ENCODE measurements around the gene FOXN3. TPM values are rescaled to one million over a fixed set of nuclear protein-coding genes. Genes with fewer than 3 reads are reported as not detected.

FOXN3 gene
- polyA plus RNA-seq, 1 experiment, result 46.5 TPM

GRCh38 chr14:89292579-89293313 is 124.3 kb downstream of the FOXN3 start:
- CTCF ChIA-PET, result no interaction called here
- DNase-seq (ENCODE audit: low read depth, low spot score), result no peak

GRCh38 chr14:89291351-89291940 is 125.6 kb downstream of the FOXN3 start:
- CTCF ChIA-PET, result no interaction called here
- no peak overlapping the region for H3K27ac ChIP-seq (ENCODE audit: low read depth, low read length)
- H3K9me3 ChIP-seq (ENCODE audit: control insufficient read depth, insufficient read depth, low read length), result no peaks in the 10 kb centered on the region
- H3K27me3 ChIP-seq (ENCODE audit: control insufficient read depth, insufficient read depth, low read length), result no peaks in the 10 kb centered on the region
- TF ChIP-seq CTCF (IDR thresholded peaks at IDR 0.05; ENCODE audit: low read depth, low read length), result no peak
- POLR2A ChIA-PET, result no interaction called here
- no peak for DNase-seq (ENCODE audit: low read depth, low spot score)
- no peak overlapping the region for H3K4me3 ChIP-seq (ENCODE audit: low read depth, low read length)

More at GRCh38 chr14:89292579-89293313, 124.3 kb downstream of the FOXN3 start:
- TF ChIP-seq CTCF (IDR thresholded peaks at IDR 0.05; ENCODE audit: low read depth, low read length), result no peak
- Histone ChIP-seq H3K9me3 (ENCODE audit: control insufficient read depth, insufficient read depth, low read length) (no peaks in the 10 kb centered on the region), H3K4me3 (ENCODE audit: low read depth, low read length) (no peak overlapping the region), H3K27ac (ENCODE audit: low read depth, low read length) (no peak overlapping the region), H3K27me3 (ENCODE audit: control insufficient read depth, insufficient read depth, low read length) (no peaks in the 10 kb centered on the region)
- POLR2A ChIA-PET, result no interaction called here

- no peak for DNase-seq (ENCODE audit: low read depth, low spot score)
- POLR2A ChIA-PET, result no interaction called here
- Histone ChIP-seq H3K4me3 (ENCODE audit: low read depth, low read length) (no peak overlapping the region), H3K9me3 (ENCODE audit: control insufficient read depth, insufficient read depth, low read length) (no peaks in the 10 kb centered on the region), H3K27ac (ENCODE audit: low read depth, low read length) (no peak overlapping the region), H3K27me3 (ENCODE audit: control insufficient read depth, insufficient read depth, low read length) (no peaks in the 10 kb centered on the region)
- TF ChIP-seq CTCF (IDR thresholded peaks at IDR 0.05; ENCODE audit: low read depth, low read length), result no peak
- CTCF ChIA-PET, result no interaction called here
Observed at GRCh38 chr14:89290813-89291212, 126.2 kb downstream of the FOXN3 start.

GRCh38 chr14:89289477-89289876 is 127.6 kb downstream of the FOXN3 start:
- H3K4me3 ChIP-seq (ENCODE audit: low read depth, low read length), result no peak overlapping the region
- TF ChIP-seq CTCF (IDR thresholded peaks at IDR 0.05; ENCODE audit: low read depth, low read length), result no peak
- ChIA-PET CTCF (no interaction called here), POLR2A (interaction anchor here (0.7 kb wide), 1 partner anchor 59 kb away, joined by 3 read pairs; no protein-coding TSS in a partner anchor)
- no peak overlapping the region for H3K27ac ChIP-seq (ENCODE audit: low read depth, low read length)
- no peaks in the 10 kb centered on the region for H3K9me3 ChIP-seq (ENCODE audit: control insufficient read depth, insufficient read depth, low read length)
- no peak for DNase-seq (ENCODE audit: low read depth, low spot score)
- H3K27me3 ChIP-seq (ENCODE audit: control insufficient read depth, insufficient read depth, low read length), result no peaks in the 10 kb centered on the region

- Histone ChIP-seq H3K4me3 (ENCODE audit: low read depth, low read length) (no peak overlapping the region), H3K9me3 (ENCODE audit: control insufficient read depth, insufficient read depth, low read length) (no peaks in the 10 kb centered on the region), H3K27me3 (ENCODE audit: control insufficient read depth, insufficient read depth, low read length) (no peaks in the 10 kb centered on the region), H3K27ac (ENCODE audit: low read depth, low read length) (no peak overlapping the region)
- ChIA-PET POLR2A (no interaction called here), CTCF (no interaction called here)
- DNase-seq (ENCODE audit: low read depth, low spot score), result no peak
- no peak for TF ChIP-seq CTCF (IDR thresholded peaks at IDR 0.05; ENCODE audit: low read depth, low read length)
Observed at GRCh38 chr14:89288114-89288513, 128.9 kb downstream of the FOXN3 start.
